Tibial nerve (tissue), 4 donors: ENCODE data around the gene FER. TPM values are rescaled to one million over a fixed set of nuclear protein-coding genes. Genes with fewer than 3 reads are reported as not detected.
A peak's percentile ranks its signal among the peaks of the same experiment; 100 is the strongest.

Experiments used
- DNase-seq, 2 donors: peaks; one replicate each; pipeline ENCODE4 v3.0.0-alpha.2; 2019; ENCODE audit warnings: low spot score in 2 of 2
- H3K27ac ChIP-seq, 4 donors: fragments of 200-600 bp; sonication (generic) in 3 of 4; one replicate each; pipeline ENCODE4 v1.5.1; 2017 to 2019; ENCODE audit warnings: mild to moderate bottlenecking in 1 of 4
- H3K27me3 ChIP-seq, 2 donors: fragments of 200-600 bp; sonication (generic) in 1 of 2; one replicate each; pipeline versions ENCODE4 v1.5.1 to v1.6.0; 2017 to 2019
- H3K36me3 ChIP-seq, 3 donors: fragments of 200-600 bp; sonication (generic); one replicate each; pipeline ENCODE4 v1.5.1; 2018 to 2019
- H3K4me1 ChIP-seq, 4 donors: fragments of 200-600 bp; sonication (generic) in 3 of 4; one replicate each; pipeline ENCODE4 v1.5.1; 2017 to 2019
- H3K4me3 ChIP-seq, 4 donors: fragments of 200-600 bp; sonication (generic) in 3 of 4; one replicate each; pipeline ENCODE4 v1.5.1; 2017 to 2019; ENCODE audit warnings: mild to moderate bottlenecking in 1 of 4, moderate library complexity in 1 of 4
- H3K9me3 ChIP-seq, 4 donors: fragments of 200-600 bp; sonication (generic) in 3 of 4; one replicate each; pipeline ENCODE4 v1.5.1; 2017 to 2019
- EP300 ChIP-seq, 2 donors: sonication (generic); formaldehyde crosslinking; IDR thresholded peaks; one replicate each; pipeline ENCODE4 v1.6.1; 2017; ENCODE audit warnings: antibody characterized with exemption in 2 of 2, mild to moderate bottlenecking in 1 of 2
- POLR2A ChIP-seq, 2 donors: fragments of 450-650 bp; IDR thresholded peaks; one replicate each; pipeline ENCODE4 v1.6.1; 2017; ENCODE audit warnings: antibody characterized with exemption in 2 of 2, mild to moderate bottlenecking in 2 of 2, moderate library complexity in 2 of 2
- WGBS, 2 donors: methylation state at CpG; one replicate each; pipeline ENCODE4 v1.1.5; 2018; 5-methylcytosine and 5-hydroxymethylcytosine counted together
- total RNA-seq, 4 donors: library from RNA; depleted of rRNA; stranded (reverse); fragments of >200 nt; gene quantifications; one replicate each; pipeline ENCODE4 v1.1.0, GENCODE V29; 2016
- TF ChIP-seq, protein P1 (sequence below), 5 experiments: fragments of 200-600 bp in 3 of 5; fragments of 450-650 bp in 2 of 5; sonication (generic) in 3 of 5; IDR thresholded peaks; one replicate each; pipeline ENCODE4 v1.5.1; 2016 to 2019; ENCODE audit warnings: antibody characterized with exemption in 5 of 5, mild to moderate bottlenecking in 3 of 5, moderate library complexity in 2 of 5

Gene FER
- total RNA-seq, 4 donors from 2014 or later, result 28.5 to 50.9 (median 39.6) TPM

DNA sequence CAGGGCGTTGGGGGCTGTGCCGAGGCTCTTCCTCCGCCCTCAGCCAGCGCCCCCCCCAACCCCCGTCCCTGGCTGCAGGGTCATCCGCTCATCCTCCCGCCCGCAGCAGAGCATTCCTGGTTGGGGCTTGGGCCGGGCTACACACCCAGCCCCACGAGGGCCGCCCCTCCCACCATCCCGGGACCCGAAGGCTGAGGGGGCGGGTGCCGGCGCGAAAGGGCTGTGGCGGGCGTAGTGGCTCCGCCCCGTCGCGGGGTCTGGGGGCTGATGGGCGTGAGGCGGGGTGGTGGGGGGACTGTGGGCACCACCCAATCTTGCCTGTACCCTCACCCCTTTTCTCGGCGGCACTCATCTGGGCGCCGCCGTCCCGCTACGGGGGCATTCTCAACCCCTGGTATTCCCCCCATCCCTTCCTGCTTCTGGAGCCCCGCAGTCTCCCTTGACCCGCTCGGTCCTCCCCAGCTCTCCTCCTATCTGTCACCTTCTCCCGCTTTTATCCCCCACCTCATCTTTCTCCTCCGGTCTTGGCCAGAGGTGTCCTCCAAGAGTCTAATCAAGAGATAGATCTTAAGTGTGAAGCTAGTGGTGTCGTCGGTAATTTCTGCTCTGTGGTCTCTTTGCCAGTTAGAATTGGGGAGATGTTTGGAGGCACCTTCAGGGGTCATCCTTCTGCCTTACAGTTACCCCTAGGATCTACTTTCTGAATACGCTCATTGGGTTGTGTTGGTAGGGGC is 1.6 kb downstream of the FER start:
- Histone ChIP-seq H3K27ac (peak overlapping the region; percentile 96 to 100 (median 96)), H3K4me1 (peaks cover 0 to 62% (median 8%) of the 10 kb centered on the region in 4 donors)
- DNase-seq, result peak in 1 of 2 donors; percentile 57

DNA sequence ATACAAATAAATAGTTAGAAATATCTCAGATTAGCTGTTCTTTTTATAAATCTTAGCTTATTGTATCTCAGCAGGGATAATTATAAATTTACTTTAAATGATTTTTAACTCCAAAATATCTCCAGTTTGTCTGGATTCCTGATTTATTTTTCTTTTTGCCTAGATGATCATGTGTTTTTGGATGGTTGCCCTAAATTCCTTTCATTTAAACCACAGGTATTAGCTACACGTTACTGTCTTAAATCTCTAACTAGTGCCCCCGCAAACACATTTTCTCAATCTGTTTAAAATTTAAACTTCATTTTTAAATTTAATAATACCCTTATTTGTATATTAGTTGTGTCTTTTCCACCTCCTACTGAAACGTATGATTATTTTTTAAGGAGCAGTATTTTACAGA is 5.6 kb downstream of the FER start:
- Histone ChIP-seq H3K4me1 (peaks cover 0 to 55% (median 8%) of the 10 kb centered on the region in 4 donors), H3K9me3 (no peaks in the 10 kb centered on the region), H3K4me3 (no peak overlapping the region), H3K27me3 (no peaks in the 10 kb centered on the region), H3K27ac (peak overlapping the region in 2 of 4 donors; percentile 61 to 62), H3K36me3 (no peaks in the 10 kb centered on the region)
- TF ChIP-seq POLR2A (IDR thresholded peaks at IDR 0.05) (no peak), EP300 (IDR thresholded peaks at IDR 0.05) (no peak)
- TF ChIP-seq, protein P1, sequence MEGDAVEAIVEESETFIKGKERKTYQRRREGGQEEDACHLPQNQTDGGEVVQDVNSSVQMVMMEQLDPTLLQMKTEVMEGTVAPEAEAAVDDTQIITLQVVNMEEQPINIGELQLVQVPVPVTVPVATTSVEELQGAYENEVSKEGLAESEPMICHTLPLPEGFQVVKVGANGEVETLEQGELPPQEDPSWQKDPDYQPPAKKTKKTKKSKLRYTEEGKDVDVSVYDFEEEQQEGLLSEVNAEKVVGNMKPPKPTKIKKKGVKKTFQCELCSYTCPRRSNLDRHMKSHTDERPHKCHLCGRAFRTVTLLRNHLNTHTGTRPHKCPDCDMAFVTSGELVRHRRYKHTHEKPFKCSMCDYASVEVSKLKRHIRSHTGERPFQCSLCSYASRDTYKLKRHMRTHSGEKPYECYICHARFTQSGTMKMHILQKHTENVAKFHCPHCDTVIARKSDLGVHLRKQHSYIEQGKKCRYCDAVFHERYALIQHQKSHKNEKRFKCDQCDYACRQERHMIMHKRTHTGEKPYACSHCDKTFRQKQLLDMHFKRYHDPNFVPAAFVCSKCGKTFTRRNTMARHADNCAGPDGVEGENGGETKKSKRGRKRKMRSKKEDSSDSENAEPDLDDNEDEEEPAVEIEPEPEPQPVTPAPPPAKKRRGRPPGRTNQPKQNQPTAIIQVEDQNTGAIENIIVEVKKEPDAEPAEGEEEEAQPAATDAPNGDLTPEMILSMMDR (IDR thresholded peaks at IDR 0.05), result no peak
- no peak for DNase-seq
- 71 to 78% methylated on average over 3 of the region's 3 CpGs for WGBS, 2 donors

More for the DNA sequence above, 1.6 kb downstream of the FER start:
- H3K36me3 ChIP-seq, result no peaks in the 10 kb centered on the region
- 1 to 2% methylated on average over 18 to 20 of the region's 40 CpGs for WGBS, 2 donors
- TF ChIP-seq POLR2A (IDR thresholded peaks at IDR 0.05), result no peak
- TF ChIP-seq, protein P1 (IDR thresholded peaks at IDR 0.05), result peak in 1 of 5 experiments; percentile 4
- no peaks in the 10 kb centered on the region for H3K27me3 ChIP-seq
- H3K4me3 ChIP-seq, result peak overlapping the region; percentile 86 to 99 (median 90)
- no peaks in the 10 kb centered on the region for H3K9me3 ChIP-seq

DNA sequence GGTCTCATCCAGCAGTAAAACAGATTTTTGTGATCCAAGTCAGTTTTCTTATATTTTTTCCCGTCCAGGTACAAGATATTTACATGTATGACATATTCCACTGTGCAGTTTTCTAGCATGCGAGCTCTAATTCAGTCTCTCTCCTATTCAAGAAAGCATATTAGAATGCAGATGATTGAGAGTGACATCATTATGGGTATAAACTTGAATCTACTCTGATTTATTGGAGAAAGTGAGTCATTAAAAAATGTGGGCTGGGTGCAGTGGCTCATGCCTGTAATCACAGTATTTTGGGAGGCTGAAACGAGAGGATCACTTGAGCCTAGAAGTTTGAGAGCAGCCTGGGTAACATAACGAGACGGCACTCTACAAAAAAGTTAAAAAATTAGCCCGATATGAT is 6.2 kb downstream of the FER start:
- peak overlapping the region in 2 of 4 donors; percentile 61 to 62 for H3K27ac ChIP-seq
- peaks cover 0 to 55% (median 8%) of the 10 kb centered on the region in 4 donors for H3K4me1 ChIP-seq
- no peak for TF ChIP-seq POLR2A (IDR thresholded peaks at IDR 0.05)
- TF ChIP-seq EP300 (IDR thresholded peaks at IDR 0.05), result no peak
- TF ChIP-seq, protein P1 (IDR thresholded peaks at IDR 0.05), result no peak
- no peak overlapping the region for H3K4me3 ChIP-seq
- WGBS, 2 donors, result 68 to 71% methylated on average over 6 of the region's 6 CpGs
- no peak for DNase-seq
- H3K27me3 ChIP-seq, result no peaks in the 10 kb centered on the region
- H3K9me3 ChIP-seq, result no peaks in the 10 kb centered on the region
- no peaks in the 10 kb centered on the region for H3K36me3 ChIP-seq

DNA sequence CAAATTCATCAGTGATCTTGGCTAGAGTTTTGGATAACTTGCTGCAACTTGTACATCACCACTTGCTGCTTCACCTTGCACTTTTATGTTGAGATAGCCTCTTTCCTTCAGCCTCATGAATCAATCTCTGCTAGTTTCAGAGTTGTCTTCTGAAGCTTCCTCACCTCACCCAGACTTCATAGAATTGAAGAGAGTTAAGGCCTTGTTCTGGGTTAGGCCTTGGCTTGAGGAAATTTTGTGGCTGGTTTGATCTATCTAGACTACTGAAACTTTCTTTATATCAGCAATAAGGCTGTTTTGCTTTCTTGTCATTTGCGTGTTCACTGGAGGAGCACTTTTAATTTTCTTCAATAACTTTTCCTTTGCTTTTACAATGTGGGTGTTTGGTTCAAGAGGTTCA is 12.8 kb downstream of the FER start:
- Histone ChIP-seq H3K4me3 (no peak overlapping the region), H3K36me3 (peaks cover 0 to 16% (median 0%) of the 10 kb centered on the region in 3 donors), H3K4me1 (peaks cover 0 to 27% (median 0%) of the 10 kb centered on the region in 4 donors), H3K27me3 (no peaks in the 10 kb centered on the region), H3K27ac (no peak overlapping the region), H3K9me3 (peaks cover 0 to 13% (median 3%) of the 10 kb centered on the region in 4 donors)
- 88 to 96% methylated on average over 1 of the region's 1 CpG for WGBS, 2 donors
- TF ChIP-seq, protein P1 (IDR thresholded peaks at IDR 0.05), result no peak
- TF ChIP-seq EP300 (IDR thresholded peaks at IDR 0.05) (no peak), POLR2A (IDR thresholded peaks at IDR 0.05) (no peak)
- no peak for DNase-seq

DNA sequence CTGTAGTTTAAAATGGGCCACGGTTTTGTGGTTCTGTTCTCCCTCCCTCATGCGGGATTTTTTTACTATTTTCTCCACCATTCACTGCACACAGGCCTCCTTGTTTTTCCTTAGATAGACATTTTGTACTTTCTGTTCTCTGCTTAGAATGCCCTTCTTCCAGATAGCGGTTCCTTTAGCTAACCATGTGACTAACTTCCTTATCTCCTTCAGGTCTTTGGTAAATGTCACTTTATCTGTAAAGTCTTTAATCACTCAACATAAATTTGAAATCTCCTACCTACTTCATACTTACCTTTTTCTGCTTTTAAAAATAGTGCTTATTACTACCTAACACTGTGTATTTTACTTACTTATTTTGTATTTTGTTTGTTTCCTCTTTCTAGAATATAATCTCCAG is 15.0 kb downstream of the FER start:
- DNase-seq, result no peak
- H3K27me3 ChIP-seq, result no peaks in the 10 kb centered on the region
- H3K27ac ChIP-seq, result peak overlapping the region in 3 of 4 donors; percentile 27 to 71 (median 27)
- no peak for TF ChIP-seq POLR2A (IDR thresholded peaks at IDR 0.05)
- WGBS, 2 donors, result 37 to 39% methylated on average over 3 of the region's 3 CpGs
- H3K9me3 ChIP-seq, result peaks cover 0 to 13% (median 3%) of the 10 kb centered on the region in 4 donors
- peaks cover 0 to 16% (median 0%) of the 10 kb centered on the region in 3 donors for H3K36me3 ChIP-seq
- H3K4me3 ChIP-seq, result no peak overlapping the region
- peaks cover 0 to 40% (median 0%) of the 10 kb centered on the region in 4 donors for H3K4me1 ChIP-seq
